Stimulated activated CD8-positive, alpha-beta memory T cell treated with anti-CD3 and anti-CD28 coated beads, Interleukin-2, amount 100 ng/mL, for 48 hours (primary cell): ENCODE measurements around the gene ZNF501.

ENCODE experiments used
- DNase-seq, 2 donors: peaks; one replicate each; pipeline ENCODE4 v3.0.0-alpha.2; 2020; ENCODE audit warnings: low read depth in 2 of 2

Gene ZNF501

GRCh38 chr3:44729384-44729910 lies at the start of gene ZNF501:
ZNF501 (plus strand) TSS chr3:44729635; CDS start chr3:44734422, 4,787 bp downstream.
- DNase-seq, result peak; percentile 70 to 85

DNA sequence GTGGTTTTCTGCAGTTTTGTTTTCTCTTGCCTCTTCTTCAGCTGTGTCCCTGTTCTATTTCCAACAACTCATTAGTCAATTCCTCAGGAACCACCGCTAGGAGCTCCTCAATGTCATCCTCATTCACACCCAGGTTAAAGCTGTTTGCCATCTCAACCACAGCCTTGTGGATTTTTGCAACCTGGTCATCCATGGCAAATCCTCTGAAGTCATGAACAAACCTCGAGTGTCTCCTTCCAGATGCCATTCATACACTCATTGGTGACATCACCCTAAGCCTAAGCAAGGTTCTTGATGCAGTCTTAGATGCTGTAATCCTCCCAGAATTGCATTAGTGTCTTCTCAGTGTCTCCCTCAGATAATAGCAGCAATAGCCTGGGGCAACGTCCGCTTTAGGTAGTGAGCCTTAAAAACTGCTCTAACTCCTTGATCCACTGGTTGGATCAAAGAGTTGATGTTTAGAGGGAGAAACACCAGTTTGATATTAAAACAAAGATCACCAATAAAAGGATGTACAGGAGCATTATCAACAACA lies 48.4 kb upstream of the ZNF501 start:
- no peak for DNase-seq

DNA sequence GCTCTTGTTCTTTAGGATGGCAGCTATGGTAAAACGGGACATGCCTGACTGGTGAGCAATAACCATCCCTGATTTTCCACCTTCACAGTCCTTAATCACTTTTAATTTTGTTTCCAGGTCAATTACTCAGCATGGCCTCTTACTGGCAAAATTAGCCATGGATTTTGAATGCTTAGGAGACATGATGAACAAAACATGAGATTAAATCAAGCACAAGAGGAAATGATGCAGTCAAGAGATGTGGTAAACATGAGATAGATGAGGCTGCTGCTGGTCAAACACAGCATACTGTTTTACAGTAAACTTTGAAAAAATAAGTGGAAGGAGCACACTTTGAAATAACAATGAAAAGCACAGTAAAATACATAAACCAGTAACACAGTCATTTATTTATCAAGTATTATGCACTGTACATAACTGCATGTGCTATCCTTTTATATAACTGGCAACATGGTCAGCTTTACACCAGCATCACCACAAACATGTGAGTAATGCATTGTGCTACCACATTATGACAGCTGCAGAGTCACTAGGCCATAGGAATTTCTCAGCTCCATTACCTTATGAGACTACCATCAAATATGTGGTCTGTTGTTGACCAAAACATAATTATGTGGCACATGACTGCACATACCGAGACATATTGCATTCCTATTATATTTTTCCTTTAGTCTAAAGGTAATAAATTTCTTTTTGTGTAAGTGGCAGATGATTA lies 47.1 kb upstream of the ZNF501 start:
- no peak for DNase-seq

- peak; percentile 30 to 54 for DNase-seq
These were observed 44.2 kb upstream of the ZNF501 start for GRCh38 chr3:44685128-44685800.

GRCh38 chr3:44687898-44688297 lies 41.5 kb upstream of the ZNF501 start:
- no peak for DNase-seq

DNA sequence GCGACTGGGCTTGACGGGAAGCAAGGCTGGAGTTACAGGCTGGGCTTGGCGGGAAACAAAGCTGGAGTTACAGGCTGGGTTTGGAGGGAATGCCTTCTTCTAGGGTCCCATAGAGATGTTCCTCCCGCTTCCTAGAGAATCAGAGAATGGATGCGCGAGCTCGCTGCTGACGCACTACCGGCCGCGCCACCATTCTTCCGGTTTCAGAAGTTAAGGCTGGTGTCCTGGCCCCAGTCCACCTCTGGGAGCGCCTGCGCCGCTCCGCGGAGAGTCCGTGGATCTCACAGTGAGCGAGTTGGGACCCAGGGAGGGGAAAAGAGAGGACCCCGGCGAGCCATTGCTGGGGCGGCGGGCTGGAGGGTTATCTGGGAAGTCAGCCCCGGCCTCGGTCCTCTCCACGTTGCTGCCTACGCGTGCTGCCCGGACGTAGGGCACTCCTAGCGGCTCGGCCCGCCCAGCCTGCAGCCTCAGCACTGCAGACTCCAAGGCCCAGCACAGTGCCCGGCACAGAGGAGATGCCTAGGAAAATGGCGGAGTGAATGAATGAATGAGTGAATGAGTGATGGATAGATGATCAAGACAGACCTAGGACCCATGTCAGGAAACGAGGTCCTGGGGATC lies 16.9 kb upstream of the ZNF501 start, which contains the start of gene ZNF502:
TSS of gene ZNF502 (plus strand) at position 206 of the 621 bp plus-strand sequence. CDS start 7,602 bp downstream, outside the sequence.
- DNase-seq, result peak; percentile 42 to 69

DNA sequence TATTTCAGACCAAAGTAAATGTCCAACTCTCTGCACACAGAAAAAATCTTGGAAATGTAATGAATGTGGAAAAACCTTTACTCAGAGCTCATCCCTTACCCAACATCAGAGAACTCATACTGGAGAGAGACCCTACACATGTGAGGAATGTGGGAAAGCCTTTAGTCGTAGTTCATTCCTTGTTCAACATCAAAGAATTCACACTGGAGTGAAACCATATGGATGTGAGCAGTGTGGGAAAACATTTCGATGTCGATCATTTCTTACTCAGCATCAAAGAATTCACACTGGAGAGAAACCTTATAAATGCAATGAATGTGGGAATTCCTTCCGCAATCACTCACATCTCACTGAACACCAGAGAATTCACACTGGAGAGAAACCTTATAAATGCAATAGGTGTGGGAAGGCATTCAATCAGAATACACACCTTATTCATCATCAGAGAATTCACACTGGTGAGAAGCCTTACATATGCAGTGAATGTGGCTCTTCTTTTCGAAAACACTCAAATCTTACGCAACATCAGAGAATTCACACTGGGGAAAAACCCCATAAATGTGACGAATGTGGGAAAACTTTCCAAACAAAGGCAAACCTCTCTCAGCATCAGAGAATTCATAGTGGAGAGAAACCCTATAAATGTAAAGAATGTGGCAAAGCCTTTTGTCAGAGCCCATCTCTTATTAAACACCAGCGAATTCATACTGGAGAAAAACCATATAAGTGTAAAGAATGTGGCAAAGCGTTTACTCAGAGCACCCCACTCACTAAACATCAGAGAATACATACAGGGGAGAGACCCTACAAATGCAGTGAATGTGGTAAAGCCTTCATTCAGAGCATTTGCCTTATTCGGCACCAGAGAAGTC lies 8.0 kb upstream of the ZNF501 start:
- DNase-seq, result no peak

- DNase-seq, result no peak
These were observed 7.4 kb upstream of the ZNF501 start for GRCh38 chr3:44722103-44722401.

- no peak for DNase-seq
These were observed 5.3 kb downstream of the ZNF501 start for GRCh38 chr3:44734646-44735168.

DNA sequence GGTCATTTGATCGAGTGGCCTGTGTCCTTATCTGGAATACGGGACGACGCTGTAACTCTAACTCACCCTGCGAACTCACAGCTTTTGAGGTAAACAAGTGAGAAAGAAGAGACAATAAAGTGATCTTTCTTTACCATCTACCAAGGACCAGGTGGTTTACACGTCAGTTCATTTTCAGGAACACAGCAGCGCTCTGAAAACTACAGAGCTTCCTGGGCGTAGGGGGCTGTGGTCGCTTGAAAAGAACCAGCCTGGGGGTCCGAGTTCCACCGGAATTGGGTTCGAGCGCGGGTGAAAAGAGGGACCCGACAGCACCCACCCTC lies 31.6 kb downstream of the ZNF501 start:
- DNase-seq, result no peak

DNA sequence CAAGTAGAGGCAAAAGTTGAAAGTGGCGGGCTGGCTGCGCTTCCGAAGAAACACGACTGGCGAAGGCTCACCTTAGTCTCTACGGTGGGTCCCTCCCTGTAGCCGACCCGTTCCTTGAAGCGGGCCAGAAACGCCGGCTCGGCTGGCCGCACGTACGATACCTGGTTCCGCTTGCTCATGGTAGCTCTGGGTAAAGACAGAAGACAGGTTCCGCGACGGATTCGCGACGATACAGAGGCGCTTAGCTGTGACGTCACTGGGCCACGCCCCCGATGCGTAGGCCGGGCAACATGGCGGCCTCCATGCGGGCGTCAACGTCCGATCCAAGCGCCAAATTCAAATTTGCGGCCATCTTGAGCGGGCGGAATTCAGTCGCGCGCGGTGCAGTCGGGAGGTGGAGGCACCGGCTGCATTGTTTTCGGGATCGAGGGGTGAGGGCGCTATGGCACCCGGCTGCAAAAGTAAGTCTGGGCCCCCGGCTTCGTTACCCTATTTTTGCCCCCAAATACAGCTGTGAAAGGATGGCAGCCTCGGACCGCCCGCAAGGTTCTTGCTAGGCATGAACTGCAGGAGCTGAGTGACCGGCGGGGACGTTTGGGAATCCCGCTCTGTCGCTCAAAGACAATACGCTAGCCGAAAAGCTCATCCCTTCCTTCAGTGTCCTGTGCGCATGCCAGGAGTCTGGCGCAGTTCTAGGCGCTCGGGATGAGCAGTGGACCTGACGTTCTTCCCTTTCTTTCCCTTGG lies 32.2 kb downstream of the ZNF501 start, which contains the start of the genes KIAA1143 and KIF15:
TSS of gene KIAA1143 (minus strand) at position 196 of the 746 bp plus-strand sequence. CDS start at position 179, 17 bp downstream.
TSS of gene KIF15 (plus strand) at position 371 of the 746 bp plus-strand sequence. CDS start at position 443, 72 bp downstream.
- DNase-seq, result peak; percentile 94 to 98

- DNase-seq, result no peak
These were observed 32.8 kb downstream of the ZNF501 start for GRCh38 chr3:44762170-44762677.

DNA sequence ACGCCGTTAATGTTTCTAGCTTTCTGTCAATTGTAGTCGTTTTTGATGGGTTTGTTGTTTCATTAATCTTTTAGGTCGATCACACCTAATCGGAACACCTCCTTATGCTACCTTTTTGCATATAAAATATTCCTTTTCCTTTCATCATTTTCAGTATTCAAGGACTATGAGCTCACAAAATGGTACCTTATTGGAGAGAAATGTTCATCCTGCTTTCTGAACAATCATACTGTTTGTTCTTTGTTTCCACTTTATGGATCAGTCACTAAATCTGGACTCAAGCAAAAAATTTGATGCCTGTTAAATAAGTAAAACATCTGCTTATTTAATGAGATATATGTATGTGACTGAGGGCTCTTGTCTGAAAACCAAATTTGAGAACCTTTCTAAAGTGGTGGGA lies 33.3 kb downstream of the ZNF501 start:
- DNase-seq, result no peak

GRCh38 chr3:44764248-44764647 lies 34.8 kb downstream of the ZNF501 start:
- DNase-seq, result no peak

GRCh38 chr3:44771424-44772098 lies 42.1 kb downstream of the ZNF501 start:
- DNase-seq, result no peak

- no peak for DNase-seq
These were observed 42.6 kb downstream of the ZNF501 start for GRCh38 chr3:44772099-44772442.

- no peak for DNase-seq
These were observed 53.5 kb downstream of the ZNF501 start for GRCh38 chr3:44782891-44783290.
